Neural cell (in vitro differentiated cells): Measurements from ENCODE around the gene HEMK1.

Experiments used
- EP300 ChIP-seq: fragments of 450-650 bp; conservative IDR thresholded peaks from 2 replicates; pipeline ENCODE4 v1.6.1; 2014; ENCODE audit warnings: antibody characterized with exemption, mild to moderate bottlenecking, moderate library complexity; ENCODE audit not compliant: poor library complexity, severe bottlenecking
- EZH2 ChIP-seq: fragments of 200-600, 300-800 bp; shearing (Covaris generic), sonication (generic); IDR thresholded peaks from 2 replicates; pipeline ENCODE4 v1.6.1; 2014; ENCODE audit warnings: antibody characterized with exemption, low read length, borderline replicate concordance, mild to moderate bottlenecking; ENCODE audit not compliant: insufficient read depth, poor library complexity, severe bottlenecking
- MXI1 ChIP-seq: fragments of 450-650 bp; conservative IDR thresholded peaks from 2 replicates; pipeline ENCODE4 v1.6.1; 2014; ENCODE audit warnings: antibody characterized with exemption, mild to moderate bottlenecking; ENCODE audit not compliant: poor library complexity, severe bottlenecking
- POLR2AphosphoS5 ChIP-seq: IDR thresholded peaks from 2 replicates; pipeline ENCODE4 v1.6.1; 2012
- RAD21 ChIP-seq: fragments of 450-650 bp; conservative IDR thresholded peaks from 2 replicates; pipeline ENCODE4 v1.6.1; 2014; ENCODE audit warnings: antibody characterized with exemption, mild to moderate bottlenecking, moderate library complexity
- SMC3 ChIP-seq: fragments of 450-650 bp; conservative IDR thresholded peaks from 2 replicates; pipeline ENCODE4 v1.6.1; 2014; ENCODE audit warnings: antibody characterized with exemption, mild to moderate bottlenecking, moderate library complexity; ENCODE audit not compliant: poor library complexity
- TAF1 ChIP-seq: IDR thresholded peaks from 2 replicates; pipeline ENCODE4 v1.6.1; 2012; ENCODE audit warnings: low read depth
- TF ChIP-seq, protein P1 (sequence below): fragments of 450-650 bp; IDR thresholded peaks from 2 replicates; pipeline ENCODE4 v1.5.1; 2014; ENCODE audit warnings: antibody characterized with exemption, mild to moderate bottlenecking, moderate library complexity; ENCODE audit not compliant: poor library complexity, severe bottlenecking
- TF ChIP-seq, protein P2 (sequence below): IDR thresholded peaks from 2 replicates; pipeline ENCODE4 v1.6.1; 2012; ENCODE audit warnings: borderline replicate concordance

DNA sequence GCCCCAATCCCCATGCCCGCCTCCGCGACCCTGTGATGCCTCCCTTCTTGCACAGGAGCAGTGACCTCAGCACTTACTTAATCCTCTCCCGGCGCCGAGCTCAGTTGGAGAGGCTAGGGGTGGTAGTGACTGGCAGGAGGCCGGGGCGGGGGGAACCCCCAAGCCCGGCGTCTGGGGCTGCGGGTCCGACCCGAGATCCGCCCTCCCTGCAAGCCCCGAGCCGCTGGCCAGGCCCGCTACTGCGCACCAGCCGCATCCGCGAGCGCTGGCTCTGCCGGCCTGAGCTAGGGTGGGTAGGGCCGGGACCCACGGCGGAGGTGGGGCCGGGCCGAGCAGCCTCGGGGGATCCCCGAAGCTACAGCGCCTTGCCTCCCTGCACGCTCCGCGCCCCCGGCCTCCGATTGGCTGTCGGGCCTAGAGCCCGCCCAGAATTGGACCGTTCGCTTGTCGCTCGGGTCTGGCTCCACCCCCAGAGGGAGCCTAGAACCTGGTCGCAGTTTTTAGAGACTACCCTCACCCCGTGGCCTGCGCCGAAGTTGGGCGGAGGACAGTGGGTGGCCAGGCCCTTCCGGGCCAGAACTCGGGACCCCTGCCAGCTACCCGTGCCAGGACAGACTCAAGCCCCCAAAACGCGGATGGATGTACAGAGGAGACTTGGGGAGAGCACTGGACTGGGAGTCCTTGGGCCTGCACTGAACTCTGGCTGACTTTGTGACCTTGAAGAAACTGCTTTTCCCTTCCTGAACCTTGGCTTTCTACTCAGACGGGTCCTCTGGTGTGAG lies 1.7 kb upstream of the HEMK1 start, which contains the start of gene C3orf18:
- TF ChIP-seq, protein P1, sequence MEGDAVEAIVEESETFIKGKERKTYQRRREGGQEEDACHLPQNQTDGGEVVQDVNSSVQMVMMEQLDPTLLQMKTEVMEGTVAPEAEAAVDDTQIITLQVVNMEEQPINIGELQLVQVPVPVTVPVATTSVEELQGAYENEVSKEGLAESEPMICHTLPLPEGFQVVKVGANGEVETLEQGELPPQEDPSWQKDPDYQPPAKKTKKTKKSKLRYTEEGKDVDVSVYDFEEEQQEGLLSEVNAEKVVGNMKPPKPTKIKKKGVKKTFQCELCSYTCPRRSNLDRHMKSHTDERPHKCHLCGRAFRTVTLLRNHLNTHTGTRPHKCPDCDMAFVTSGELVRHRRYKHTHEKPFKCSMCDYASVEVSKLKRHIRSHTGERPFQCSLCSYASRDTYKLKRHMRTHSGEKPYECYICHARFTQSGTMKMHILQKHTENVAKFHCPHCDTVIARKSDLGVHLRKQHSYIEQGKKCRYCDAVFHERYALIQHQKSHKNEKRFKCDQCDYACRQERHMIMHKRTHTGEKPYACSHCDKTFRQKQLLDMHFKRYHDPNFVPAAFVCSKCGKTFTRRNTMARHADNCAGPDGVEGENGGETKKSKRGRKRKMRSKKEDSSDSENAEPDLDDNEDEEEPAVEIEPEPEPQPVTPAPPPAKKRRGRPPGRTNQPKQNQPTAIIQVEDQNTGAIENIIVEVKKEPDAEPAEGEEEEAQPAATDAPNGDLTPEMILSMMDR: no peak
- TF ChIP-seq RAD21: no peak
- no peak for TF ChIP-seq EP300
- no peak for TF ChIP-seq TAF1
- peak; percentile 12 for TF ChIP-seq POLR2AphosphoS5
- TF ChIP-seq, protein P2, sequence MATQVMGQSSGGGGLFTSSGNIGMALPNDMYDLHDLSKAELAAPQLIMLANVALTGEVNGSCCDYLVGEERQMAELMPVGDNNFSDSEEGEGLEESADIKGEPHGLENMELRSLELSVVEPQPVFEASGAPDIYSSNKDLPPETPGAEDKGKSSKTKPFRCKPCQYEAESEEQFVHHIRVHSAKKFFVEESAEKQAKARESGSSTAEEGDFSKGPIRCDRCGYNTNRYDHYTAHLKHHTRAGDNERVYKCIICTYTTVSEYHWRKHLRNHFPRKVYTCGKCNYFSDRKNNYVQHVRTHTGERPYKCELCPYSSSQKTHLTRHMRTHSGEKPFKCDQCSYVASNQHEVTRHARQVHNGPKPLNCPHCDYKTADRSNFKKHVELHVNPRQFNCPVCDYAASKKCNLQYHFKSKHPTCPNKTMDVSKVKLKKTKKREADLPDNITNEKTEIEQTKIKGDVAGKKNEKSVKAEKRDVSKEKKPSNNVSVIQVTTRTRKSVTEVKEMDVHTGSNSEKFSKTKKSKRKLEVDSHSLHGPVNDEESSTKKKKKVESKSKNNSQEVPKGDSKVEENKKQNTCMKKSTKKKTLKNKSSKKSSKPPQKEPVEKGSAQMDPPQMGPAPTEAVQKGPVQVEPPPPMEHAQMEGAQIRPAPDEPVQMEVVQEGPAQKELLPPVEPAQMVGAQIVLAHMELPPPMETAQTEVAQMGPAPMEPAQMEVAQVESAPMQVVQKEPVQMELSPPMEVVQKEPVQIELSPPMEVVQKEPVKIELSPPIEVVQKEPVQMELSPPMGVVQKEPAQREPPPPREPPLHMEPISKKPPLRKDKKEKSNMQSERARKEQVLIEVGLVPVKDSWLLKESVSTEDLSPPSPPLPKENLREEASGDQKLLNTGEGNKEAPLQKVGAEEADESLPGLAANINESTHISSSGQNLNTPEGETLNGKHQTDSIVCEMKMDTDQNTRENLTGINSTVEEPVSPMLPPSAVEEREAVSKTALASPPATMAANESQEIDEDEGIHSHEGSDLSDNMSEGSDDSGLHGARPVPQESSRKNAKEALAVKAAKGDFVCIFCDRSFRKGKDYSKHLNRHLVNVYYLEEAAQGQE: no peak
- TF ChIP-seq EZH2: no peak
- TF ChIP-seq MXI1: no peak
- TF ChIP-seq SMC3: no peak
